Measurements from ENCODE around the gene PIEZO1. TPM values are rescaled to one million over a fixed set of nuclear protein-coding genes. Genes with fewer than 3 reads are reported as not detected.

PIEZO1 gene
- total RNA-seq, 1 experiment from 2014 or later = 224 TPM

- ChIA-PET RAD21 (ENCODE audit: low non-redundant PET in 1 of 2, low total read pairs in 2 of 2, uncharacterized antibody in 2 of 2, unreplicated experiment in 2 of 2) (interaction anchor here in 1 of 2 experiments (0.6 kb wide), 1 partner anchor 156 kb away, joined by 3 read pairs; no protein-coding TSS in a partner anchor), POLR2A (interaction anchor here (0.9 to 1.6 kb wide), 2 partner anchors 9 to 11 kb away, joined by 4 read pairs; no protein-coding TSS in a partner anchor)
Observed at GRCh38 chr16:88792078-88792550, 7.1 kb upstream of the PIEZO1 start.

More at GRCh38 chr16:88792078-88792550, 7.1 kb upstream of the PIEZO1 start:
- Histone ChIP-seq H3K4me1 (ENCODE audit: control insufficient read depth in 1 of 2, insufficient read depth in 2 of 2, low read length in 2 of 2) (peaks cover 3 to 11% of the 10 kb centered on the region in 2 experiments; a peak in 2 of 4 replicates), H3K9me3 (ENCODE audit: control insufficient read depth in 1 of 2, insufficient read depth in 1 of 2, low read depth in 1 of 2, low read length in 2 of 2) (no peaks in the 10 kb centered on the region), H3K4me3 (replicated peaks in 1 of 2; ENCODE audit: low read depth in 1 of 2, low read length in 2 of 2) (no peak overlapping the region), H3K9ac (ENCODE audit: low read length) (no peak overlapping the region), H3K4me2 (ENCODE audit: low read length) (no peak overlapping the region), H3K27ac (ENCODE audit: low read depth, low read length) (no peak overlapping the region; the same call in 1 of the 2 replicates), H4K20me1 (ENCODE audit: insufficient read depth) (no peaks in the 10 kb centered on the region), H3K36me3 (ENCODE audit: control insufficient read depth in 1 of 2, insufficient read depth in 2 of 2, low read length in 2 of 2) (no peaks in the 10 kb centered on the region), H2AFZ (ENCODE audit: low read depth, low read length, poor library complexity, severe bottlenecking) (no peak overlapping the region), H3K79me2 (ENCODE audit: insufficient read depth, low read length) (no peaks in the 10 kb centered on the region), H3K9me2 (ENCODE audit: insufficient read depth) (no peaks in the 10 kb centered on the region), H3K27me3 (ENCODE audit: insufficient read depth, low read length) (no peaks in the 10 kb centered on the region)
- intact Hi-C loops (cut with micrococcal nuclease) = no loop called here
- DNase-seq (ENCODE audit: low read depth, low spot score) (no peak), ATAC-seq (no peak)
- TF ChIP-seq, protein P1, sequence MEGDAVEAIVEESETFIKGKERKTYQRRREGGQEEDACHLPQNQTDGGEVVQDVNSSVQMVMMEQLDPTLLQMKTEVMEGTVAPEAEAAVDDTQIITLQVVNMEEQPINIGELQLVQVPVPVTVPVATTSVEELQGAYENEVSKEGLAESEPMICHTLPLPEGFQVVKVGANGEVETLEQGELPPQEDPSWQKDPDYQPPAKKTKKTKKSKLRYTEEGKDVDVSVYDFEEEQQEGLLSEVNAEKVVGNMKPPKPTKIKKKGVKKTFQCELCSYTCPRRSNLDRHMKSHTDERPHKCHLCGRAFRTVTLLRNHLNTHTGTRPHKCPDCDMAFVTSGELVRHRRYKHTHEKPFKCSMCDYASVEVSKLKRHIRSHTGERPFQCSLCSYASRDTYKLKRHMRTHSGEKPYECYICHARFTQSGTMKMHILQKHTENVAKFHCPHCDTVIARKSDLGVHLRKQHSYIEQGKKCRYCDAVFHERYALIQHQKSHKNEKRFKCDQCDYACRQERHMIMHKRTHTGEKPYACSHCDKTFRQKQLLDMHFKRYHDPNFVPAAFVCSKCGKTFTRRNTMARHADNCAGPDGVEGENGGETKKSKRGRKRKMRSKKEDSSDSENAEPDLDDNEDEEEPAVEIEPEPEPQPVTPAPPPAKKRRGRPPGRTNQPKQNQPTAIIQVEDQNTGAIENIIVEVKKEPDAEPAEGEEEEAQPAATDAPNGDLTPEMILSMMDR (IDR thresholded peaks at IDR 0.05 in 2 of 3, conservative IDR thresholded peaks at IDR 0.05 in 1 of 3; ENCODE audit: borderline replicate concordance in 1 of 3, insufficient read depth in 1 of 3, low read depth in 2 of 3, low read length in 2 of 3) = no peak
- TF ChIP-seq FOSL1 (IDR thresholded peaks at IDR 0.05; ENCODE audit: low read depth) (no peak), ELF1 (IDR thresholded peaks at IDR 0.05; ENCODE audit: borderline replicate concordance, low read depth) (no peak), SRF (IDR thresholded peaks at IDR 0.05; ENCODE audit: low read depth) (no peak)
- TF ChIP-seq, protein P2, sequence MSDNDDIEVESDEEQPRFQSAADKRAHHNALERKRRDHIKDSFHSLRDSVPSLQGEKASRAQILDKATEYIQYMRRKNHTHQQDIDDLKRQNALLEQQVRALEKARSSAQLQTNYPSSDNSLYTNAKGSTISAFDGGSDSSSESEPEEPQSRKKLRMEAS (IDR thresholded peaks at IDR 0.05) = no peak
- BruUV-seq (replicated peaks) = no TSS peak
- CTCF ChIA-PET = interaction anchor here (2.8 kb wide), 1 partner anchor 55 kb away, joined by 10 read pairs; no protein-coding TSS in a partner anchor

Measured in HCT116 (cell line).